Mucosa of stomach (tissue), 1 donor: Measurements from ENCODE around the gene PPP1R1A.

Source experiments
- H3K27me3 ChIP-seq: one replicate; pipeline ENCODE4 v1.7.0; 2013; ENCODE audit warnings: mild to moderate bottlenecking, low read length; ENCODE audit not compliant: control insufficient read depth, insufficient read depth
- H3K36me3 ChIP-seq: one replicate; pipeline ENCODE4 v1.7.0; 2013; ENCODE audit warnings: low read length; ENCODE audit not compliant: control insufficient read depth, insufficient read depth
- H3K4me1 ChIP-seq: one replicate; pipeline ENCODE4 v1.7.0; 2013; ENCODE audit warnings: mild to moderate bottlenecking, low read length; ENCODE audit not compliant: control insufficient read depth, insufficient read depth
- H3K4me3 ChIP-seq: one replicate; pipeline ENCODE4 v1.7.0; 2013; ENCODE audit warnings: low read length
- H3K9ac ChIP-seq: one replicate; pipeline ENCODE4 v1.7.0; 2013; ENCODE audit warnings: mild to moderate bottlenecking, low read length, moderate library complexity
- H3K9me3 ChIP-seq: one replicate; pipeline ENCODE4 v1.7.0; 2013; ENCODE audit warnings: mild to moderate bottlenecking, low read length, moderate library complexity; ENCODE audit not compliant: control insufficient read depth
- donor health status: Pancreatic carcinoma.

The PPP1R1A gene

GRCh38 chr12:54565310-54565985 lies 23.0 kb downstream of the PPP1R1A start:
- Histone ChIP-seq H3K4me1 (no peaks in the 10 kb centered on the region), H3K9me3 (no peaks in the 10 kb centered on the region), H3K4me3 (no peak overlapping the region), H3K27me3 (peaks cover 8% of the 10 kb centered on the region), H3K9ac (no peak overlapping the region), H3K36me3 (no peaks in the 10 kb centered on the region)

GRCh38 chr12:54564768-54565167 lies 23.7 kb downstream of the PPP1R1A start:
- H3K9me3 ChIP-seq = no peaks in the 10 kb centered on the region
- no peaks in the 10 kb centered on the region for H3K4me1 ChIP-seq
- H3K9ac ChIP-seq = no peak overlapping the region
- H3K36me3 ChIP-seq = no peaks in the 10 kb centered on the region
- H3K27me3 ChIP-seq = peaks cover 7% of the 10 kb centered on the region
- no peak overlapping the region for H3K4me3 ChIP-seq

- Histone ChIP-seq H3K9ac (no peak overlapping the region), H3K9me3 (no peaks in the 10 kb centered on the region), H3K36me3 (no peaks in the 10 kb centered on the region), H3K27me3 (peaks cover 13% of the 10 kb centered on the region), H3K4me1 (no peaks in the 10 kb centered on the region), H3K4me3 (no peak overlapping the region)
Observed at GRCh38 chr12:54563787-54564186, 24.7 kb downstream of the PPP1R1A start.

GRCh38 chr12:54562750-54563356 lies 25.6 kb downstream of the PPP1R1A start:
- Histone ChIP-seq H3K4me3 (no peak overlapping the region), H3K27me3 (peaks cover 13% of the 10 kb centered on the region), H3K9ac (no peak overlapping the region), H3K4me1 (no peaks in the 10 kb centered on the region), H3K36me3 (no peaks in the 10 kb centered on the region), H3K9me3 (no peaks in the 10 kb centered on the region)

GRCh38 chr12:54561164-54561563 lies 27.3 kb downstream of the PPP1R1A start:
- Histone ChIP-seq H3K9me3 (no peaks in the 10 kb centered on the region), H3K4me1 (no peaks in the 10 kb centered on the region), H3K27me3 (peaks cover 17% of the 10 kb centered on the region), H3K36me3 (no peaks in the 10 kb centered on the region), H3K9ac (peak overlapping the region; percentile 56), H3K4me3 (no peak overlapping the region)

- H3K9me3 ChIP-seq = no peaks in the 10 kb centered on the region
- no peaks in the 10 kb centered on the region for H3K4me1 ChIP-seq
- H3K4me3 ChIP-seq = no peak overlapping the region
- peak overlapping the region; percentile 56 for H3K9ac ChIP-seq
- H3K27me3 ChIP-seq = peaks cover 19% of the 10 kb centered on the region
- H3K36me3 ChIP-seq = no peaks in the 10 kb centered on the region
Observed at GRCh38 chr12:54560374-54560858, 28.0 kb downstream of the PPP1R1A start.

GRCh38 chr12:54558759-54559158 lies 29.7 kb downstream of the PPP1R1A start:
- Histone ChIP-seq H3K27me3 (peaks cover 30% of the 10 kb centered on the region), H3K4me3 (no peak overlapping the region), H3K36me3 (no peaks in the 10 kb centered on the region), H3K9ac (no peak overlapping the region), H3K4me1 (no peaks in the 10 kb centered on the region), H3K9me3 (no peaks in the 10 kb centered on the region)

GRCh38 chr12:54558311-54558710 lies 30.1 kb downstream of the PPP1R1A start:
- Histone ChIP-seq H3K27me3 (peaks cover 30% of the 10 kb centered on the region), H3K4me3 (no peak overlapping the region), H3K9ac (no peak overlapping the region), H3K36me3 (no peaks in the 10 kb centered on the region), H3K9me3 (no peaks in the 10 kb centered on the region), H3K4me1 (no peaks in the 10 kb centered on the region)

- Histone ChIP-seq H3K4me3 (no peak overlapping the region), H3K4me1 (no peaks in the 10 kb centered on the region), H3K27me3 (peaks cover 41% of the 10 kb centered on the region), H3K36me3 (no peaks in the 10 kb centered on the region), H3K9ac (no peak overlapping the region), H3K9me3 (no peaks in the 10 kb centered on the region)
Observed at GRCh38 chr12:54555670-54556257, 32.7 kb downstream of the PPP1R1A start.

- no peak overlapping the region for H3K4me3 ChIP-seq
- H3K27me3 ChIP-seq = peaks cover 58% of the 10 kb centered on the region
- no peaks in the 10 kb centered on the region for H3K36me3 ChIP-seq
- H3K9me3 ChIP-seq = no peaks in the 10 kb centered on the region
- H3K9ac ChIP-seq = no peak overlapping the region
- H3K4me1 ChIP-seq = peaks cover 8% of the 10 kb centered on the region
Observed at GRCh38 chr12:54549774-54550451, 38.5 kb downstream of the PPP1R1A start.

GRCh38 chr12:54546511-54546910 lies 41.9 kb downstream of the PPP1R1A start:
- H3K9me3 ChIP-seq = no peaks in the 10 kb centered on the region
- no peak overlapping the region for H3K9ac ChIP-seq
- no peak overlapping the region for H3K4me3 ChIP-seq
- peaks cover 8% of the 10 kb centered on the region for H3K4me1 ChIP-seq
- H3K27me3 ChIP-seq = peaks cover 44% of the 10 kb centered on the region
- H3K36me3 ChIP-seq = no peaks in the 10 kb centered on the region

- H3K4me1 ChIP-seq = peaks cover 3% of the 10 kb centered on the region
Observed at GRCh38 chr12:54544743-54545142, 43.7 kb downstream of the PPP1R1A start.

More at GRCh38 chr12:54544743-54545142, 43.7 kb downstream of the PPP1R1A start:
- H3K9me3 ChIP-seq = no peaks in the 10 kb centered on the region
- no peaks in the 10 kb centered on the region for H3K36me3 ChIP-seq
- no peak overlapping the region for H3K4me3 ChIP-seq
- no peak overlapping the region for H3K9ac ChIP-seq
- H3K27me3 ChIP-seq = peaks cover 26% of the 10 kb centered on the region
